Muscle of arm (tissue), 12 donors: ENCODE results near the gene GLRA1. TPM values are rescaled to one million over a fixed set of nuclear protein-coding genes. Genes with fewer than 3 reads are reported as not detected.
"Not testable (repeated sequence)": the region's sequence is repeated elsewhere in the genome, so short reads cannot be mapped to it uniquely, and the experiment has no call there.

Experiments used
- DNase-seq: peaks from one replicate; pipeline ENCODE4 v3.0.0-alpha.2; 2013
- polyA plus RNA-seq, 12 donors: library from polyadenylated mRNA; unstranded; fragments of 120-200 nt; gene quantifications; one replicate each; pipeline ENCODE4 v1.2.1, GENCODE V29; 2013; ENCODE audit not compliant: insufficient read length in 12 of 12

Gene GLRA1
- polyA plus RNA-seq, 12 donors, result 0.07 to 0.09 TPM; not detected in 10

DNA sequence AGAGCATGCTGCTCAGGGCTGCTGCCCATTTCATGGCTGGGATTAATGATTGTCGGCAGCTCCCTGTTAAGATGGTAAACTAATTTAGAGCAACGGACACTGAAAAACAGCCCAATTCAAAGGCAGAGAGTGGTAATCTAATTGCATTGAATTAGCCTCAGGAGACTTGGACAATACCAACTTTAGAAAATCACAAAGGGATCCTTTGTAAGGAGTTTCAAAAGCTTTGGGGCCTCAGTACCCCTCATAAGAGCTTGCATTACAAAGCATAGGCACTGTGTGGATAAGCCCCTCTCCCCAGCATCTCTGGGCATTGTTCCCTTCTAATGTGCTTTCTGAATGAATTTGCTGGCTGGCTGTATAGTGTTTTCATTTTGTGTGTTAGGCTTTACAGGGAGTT, 6.7 kb downstream of the GLRA1 start:
- no peak for DNase-seq

DNA sequence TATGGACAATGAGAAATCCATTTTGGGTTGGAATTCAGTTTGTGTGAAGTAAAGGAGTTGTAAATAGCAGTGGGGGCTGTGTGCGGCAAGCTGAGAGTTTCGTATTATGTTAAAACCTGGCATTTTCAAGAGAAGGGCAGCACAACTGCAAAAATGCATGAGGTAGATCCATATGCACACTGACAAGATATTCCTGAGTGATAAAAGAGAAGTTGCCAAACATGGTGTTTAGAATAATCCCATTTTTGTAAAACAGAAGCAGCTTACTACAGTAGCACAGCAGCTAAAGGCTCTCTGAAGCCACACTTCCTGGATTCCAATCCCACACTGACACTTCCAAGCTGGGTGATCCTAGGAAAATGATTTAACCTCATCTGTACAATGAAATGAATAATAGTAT, 11.2 kb downstream of the GLRA1 start:
- no peak for DNase-seq

DNA sequence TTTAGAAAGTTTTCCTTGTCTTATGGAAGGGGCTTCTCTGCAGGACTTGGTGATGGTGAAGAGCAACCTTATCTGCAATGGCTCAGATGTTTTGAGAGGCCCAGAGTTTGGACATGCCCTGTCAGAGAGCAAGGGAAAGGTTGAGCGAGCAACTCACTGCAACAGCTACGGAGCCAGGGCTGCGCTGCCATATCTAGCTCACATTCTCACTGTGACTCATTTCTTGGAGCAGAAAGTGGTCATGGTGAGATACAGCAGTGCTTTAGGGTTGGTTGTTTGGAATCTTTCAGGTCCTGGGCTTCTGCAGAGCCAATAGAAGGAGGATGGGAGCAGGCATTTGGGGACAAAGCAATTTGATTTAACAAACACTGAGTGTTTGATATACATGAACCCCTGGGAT, 12.3 kb downstream of the GLRA1 start:
- DNase-seq, result no peak

DNA sequence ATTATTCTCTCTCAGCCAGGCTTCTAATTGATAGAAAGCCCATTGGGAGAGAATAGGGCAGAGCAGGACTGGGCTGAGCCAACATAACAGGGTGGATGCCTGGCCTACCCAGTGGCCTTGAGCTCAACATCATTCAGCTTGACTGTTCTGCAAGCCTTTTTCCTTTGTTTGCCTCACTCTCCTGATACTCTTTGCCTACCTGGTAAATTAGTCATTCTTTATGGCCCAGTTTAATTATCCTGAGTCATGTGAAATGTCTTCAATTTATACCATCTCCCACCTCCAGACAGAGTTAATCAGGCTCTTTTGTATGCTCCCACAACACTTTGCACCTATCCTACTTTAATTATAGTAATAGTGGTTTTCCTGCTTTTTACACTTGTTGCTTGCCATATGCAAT, 13.6 kb downstream of the GLRA1 start:
- DNase-seq, result no peak

DNA sequence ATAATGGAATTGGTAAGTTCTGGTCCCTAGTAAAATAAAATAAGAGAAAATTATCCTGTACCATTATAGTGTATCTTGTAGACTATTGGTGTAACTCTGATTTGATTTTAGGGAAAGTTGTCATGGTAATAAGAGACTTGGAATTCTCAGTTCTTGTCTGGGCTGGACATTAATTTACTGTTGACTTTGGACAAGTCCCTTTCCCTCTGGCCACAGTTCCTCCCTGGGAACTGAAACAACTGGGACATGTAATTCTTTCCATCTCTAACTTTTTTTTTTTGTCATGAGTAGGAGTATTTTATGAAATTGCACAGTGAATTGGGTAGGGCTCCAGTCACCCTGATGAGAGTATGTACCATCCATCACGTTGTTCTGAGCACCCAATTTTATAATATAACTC, 15.0 kb downstream of the GLRA1 start:
- DNase-seq, result no peak

DNA sequence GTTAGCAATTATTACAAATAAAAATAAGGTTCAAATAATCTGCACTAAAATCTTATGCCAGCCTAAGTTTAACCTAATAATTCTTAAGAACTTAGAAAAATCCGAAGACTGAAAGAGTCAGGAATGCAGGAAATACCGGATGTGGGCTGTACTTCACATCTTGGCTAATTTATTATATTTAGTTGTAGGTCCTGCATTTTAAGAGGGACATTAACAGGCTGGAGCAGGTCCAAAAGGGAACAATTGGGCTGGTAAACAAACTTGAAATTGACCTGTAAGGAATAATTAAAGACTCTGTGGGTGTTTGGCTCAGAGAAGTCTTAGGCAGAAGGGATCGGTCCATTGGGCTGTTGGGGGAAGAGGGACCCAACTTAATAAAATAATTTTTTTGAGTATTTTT, 18.4 kb downstream of the GLRA1 start:
- DNase-seq, result no peak

GRCh38 chr5:151905557-151905961, 19.1 kb downstream of the GLRA1 start:
- DNase-seq, result no peak

DNA sequence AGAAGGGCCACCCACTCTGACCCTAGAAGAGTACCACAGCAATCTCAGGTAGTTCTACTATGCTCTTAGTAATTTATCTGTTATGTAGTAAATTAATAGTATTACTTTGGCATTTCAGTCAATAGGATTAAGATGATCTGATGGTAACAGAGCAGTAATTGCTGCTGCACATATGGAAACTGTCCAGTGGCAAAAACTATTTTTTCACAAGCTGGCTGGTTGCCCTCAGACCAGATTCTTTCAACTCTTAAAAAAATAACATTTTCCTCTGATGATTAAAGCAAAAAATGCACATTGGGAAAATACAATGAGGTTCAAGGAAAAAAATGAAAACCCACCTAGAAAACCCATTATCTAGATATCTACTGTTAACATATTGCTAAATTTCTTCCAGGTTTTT, 19.7 kb downstream of the GLRA1 start:
- no peak for DNase-seq

DNA sequence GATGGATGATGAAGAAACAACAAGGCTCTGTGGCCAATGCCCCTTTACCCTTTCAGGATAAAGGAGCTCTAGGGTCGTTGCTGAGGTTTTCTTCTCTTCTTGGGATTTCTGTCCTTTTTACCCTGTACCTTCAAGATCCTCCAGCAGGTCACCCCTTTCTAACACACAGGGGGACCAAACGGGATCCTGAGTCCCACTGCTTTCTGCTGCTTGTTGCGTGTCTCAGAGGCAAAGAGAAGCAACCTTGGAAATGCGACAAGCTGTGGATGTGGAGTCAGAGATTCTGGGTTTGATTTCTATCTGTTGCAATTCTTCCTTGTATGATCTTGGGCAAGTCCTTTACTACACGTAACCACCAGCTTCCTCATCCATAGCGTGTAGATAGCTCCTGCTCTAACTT, 20.5 kb downstream of the GLRA1 start:
- no peak for DNase-seq

- no peak for DNase-seq
Observed at GRCh38 chr5:151903243-151903653, 21.4 kb downstream of the GLRA1 start.

- DNase-seq, result no peak
Observed at GRCh38 chr5:151902215-151902614, 22.4 kb downstream of the GLRA1 start.

DNA sequence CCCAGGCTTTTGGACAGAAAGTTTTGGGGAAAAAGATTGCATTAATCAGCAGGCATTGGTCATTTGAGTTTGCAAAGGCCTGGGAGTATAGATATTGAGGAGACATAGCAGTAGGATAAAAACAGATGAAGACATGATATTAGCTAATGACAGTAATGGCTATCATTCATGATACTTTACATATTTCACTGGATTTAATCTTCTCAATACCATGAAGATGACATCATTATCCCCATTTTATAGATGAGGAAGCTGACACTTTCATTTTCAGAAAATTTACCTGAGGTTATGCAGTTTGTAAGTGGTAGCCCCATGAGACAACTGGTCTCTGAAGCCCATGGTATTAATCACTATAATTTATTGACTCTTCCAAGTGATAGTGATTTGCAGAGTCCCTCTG, 23.0 kb downstream of the GLRA1 start:
- DNase-seq, result no peak

GRCh38 chr5:151900891-151901290, 23.8 kb downstream of the GLRA1 start:
- no peak for DNase-seq

DNA sequence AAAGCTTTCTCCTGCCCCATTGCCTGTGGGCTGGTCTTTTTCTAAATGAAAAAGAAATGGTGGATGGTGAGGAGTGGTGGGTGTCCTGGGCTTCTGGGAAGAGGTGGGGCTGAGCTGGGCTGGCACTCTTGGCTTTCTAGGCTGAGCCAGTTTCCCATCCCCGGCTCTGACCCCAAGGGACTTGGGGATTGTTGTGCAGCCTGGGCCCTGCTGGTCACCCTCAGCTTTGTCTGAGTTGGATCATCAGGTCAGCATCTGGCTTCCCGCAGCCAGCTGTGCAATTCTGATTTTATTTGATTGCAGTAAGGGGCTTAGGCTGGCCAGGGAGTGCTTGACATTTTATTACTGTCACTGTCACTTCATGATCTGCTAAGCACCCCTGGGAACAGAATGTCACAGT, 25.3 kb downstream of the GLRA1 start:
- no peak for DNase-seq

- no peak for DNase-seq
Observed at GRCh38 chr5:151897896-151898295, 26.8 kb downstream of the GLRA1 start.

- DNase-seq, result no peak
Observed at GRCh38 chr5:151897020-151897552, 27.6 kb downstream of the GLRA1 start.

DNA sequence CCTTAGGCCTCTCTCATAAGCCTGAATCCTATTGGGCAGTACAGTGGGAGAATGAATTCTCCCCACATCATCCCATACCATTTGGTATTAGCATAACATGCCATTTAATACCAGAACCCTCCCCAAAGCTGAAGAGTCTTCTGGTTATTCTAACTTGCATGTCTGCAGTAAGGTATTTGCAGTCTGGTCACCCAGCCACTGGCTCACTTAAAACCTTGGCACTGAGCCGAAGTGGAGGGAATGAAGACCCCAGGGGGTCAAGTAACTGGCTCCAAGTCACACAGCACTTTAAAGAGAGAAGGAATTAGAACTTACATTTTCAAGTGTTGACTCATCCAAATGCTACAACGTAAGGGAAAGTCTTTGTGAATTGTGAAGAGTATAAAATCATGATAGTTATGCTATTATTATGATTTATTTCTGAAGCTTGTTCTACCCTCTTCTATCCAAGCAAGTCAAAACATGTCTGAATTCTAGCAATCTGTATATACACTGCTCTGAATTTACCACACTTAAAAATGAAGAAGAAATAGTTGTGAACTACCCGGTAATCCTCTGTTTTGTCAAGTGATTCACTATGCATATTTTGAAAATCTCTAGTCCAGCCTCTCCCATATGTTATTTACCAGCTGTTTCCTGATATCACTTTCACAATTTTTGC, 28.5 kb downstream of the GLRA1 start:
- no peak for DNase-seq

GRCh38 chr5:151895660-151896030, 29.0 kb downstream of the GLRA1 start:
- no peak for DNase-seq

GRCh38 chr5:151893485-151893884, 31.2 kb downstream of the GLRA1 start:
- not testable (repeated sequence) for DNase-seq

- DNase-seq, result no peak
Observed at GRCh38 chr5:151892393-151892792, 32.3 kb downstream of the GLRA1 start.

DNA sequence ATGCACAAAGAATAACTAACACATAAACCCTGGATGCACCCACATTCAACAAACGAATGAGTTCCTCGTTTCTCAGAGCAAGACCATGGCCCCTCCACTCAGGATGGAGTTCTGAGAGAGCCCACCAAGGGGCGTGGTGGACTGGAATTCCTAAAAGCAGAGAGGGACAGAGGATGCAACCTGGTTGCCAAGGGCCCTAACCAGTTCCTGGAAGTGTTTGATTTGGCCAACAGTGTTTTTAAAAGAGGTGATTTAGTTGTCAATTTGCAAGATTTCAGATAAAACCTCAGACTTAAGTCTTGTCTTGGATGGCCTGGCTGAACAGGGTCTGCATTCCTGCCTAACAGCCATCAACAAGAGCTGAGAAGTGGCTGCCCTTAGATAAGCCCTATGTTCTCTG, 34.4 kb downstream of the GLRA1 start:
- DNase-seq, result no peak

GRCh38 chr5:151889614-151890013, 35.0 kb downstream of the GLRA1 start:
- DNase-seq, result no peak

GRCh38 chr5:151886546-151887275, 37.9 kb downstream of the GLRA1 start:
- DNase-seq, result no peak
